ENCODE results near the gene EVL.

EVL gene

DNA sequence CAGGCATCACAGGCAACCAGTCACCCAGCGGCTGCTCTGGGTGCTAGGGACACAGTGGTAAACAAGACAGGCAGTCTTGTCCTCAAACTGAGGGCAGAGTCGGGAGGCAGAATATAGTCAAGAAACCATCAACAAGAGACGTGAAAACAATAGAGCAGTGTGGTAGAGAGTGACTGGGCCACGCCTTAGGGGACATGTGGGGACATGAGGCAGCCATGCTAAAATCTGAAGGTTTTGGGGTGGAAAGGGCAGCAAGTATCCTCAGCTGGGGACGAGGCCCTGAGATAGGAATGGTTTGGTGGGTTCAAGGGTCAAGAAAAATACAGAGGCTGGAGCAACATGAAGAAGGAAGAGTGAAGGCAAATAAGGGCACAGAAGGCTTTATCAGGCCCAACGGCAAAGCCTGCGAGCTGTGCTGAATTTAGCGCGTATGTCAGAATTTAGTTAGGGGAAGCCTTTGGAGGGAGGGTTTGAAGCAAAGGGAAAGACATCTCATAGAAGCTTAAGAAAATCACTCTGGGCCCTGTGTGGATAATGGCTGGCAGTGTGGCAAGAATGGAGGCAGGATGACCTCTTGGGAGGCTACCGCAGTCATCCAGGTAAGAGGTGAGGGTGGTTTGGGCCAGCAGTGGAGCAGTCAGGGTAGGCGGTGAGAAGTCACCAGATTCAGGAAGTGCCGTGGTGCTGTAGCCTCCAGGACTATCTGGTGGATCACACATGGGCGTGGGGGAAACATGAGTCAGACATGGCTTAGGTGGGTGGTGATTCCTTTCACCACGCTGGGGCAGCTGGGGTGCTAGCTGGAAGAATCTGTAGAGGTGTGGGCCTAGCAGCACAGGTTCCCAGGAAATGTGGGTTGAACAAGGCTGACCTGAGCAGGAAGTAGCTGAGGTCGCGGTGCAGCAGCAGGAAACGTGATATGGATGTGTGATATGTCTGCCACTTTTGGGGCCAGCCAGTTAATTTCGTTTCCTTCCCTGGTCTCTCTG lies 3.0 kb downstream of the EVL start:
- peak; percentile 94 for DNase-seq

GRCh38 chr14:100069161-100069800 lies 4.1 kb downstream of the EVL start:
- no peak for DNase-seq

- DNase-seq = no peak
Measured at GRCh38 chr14:100070310-100070709, 5.1 kb downstream of the EVL start.

- DNase-seq = no peak
Measured at GRCh38 chr14:100071545-100071944, 6.3 kb downstream of the EVL start.

GRCh38 chr14:100072783-100073346 lies 7.6 kb downstream of the EVL start:
- peak; percentile 73 for DNase-seq

- no peak for DNase-seq
Measured at GRCh38 chr14:100073576-100074430, 8.6 kb downstream of the EVL start.

GRCh38 chr14:100074431-100075100 lies 9.3 kb downstream of the EVL start:
- DNase-seq = no peak

GRCh38 chr14:100075681-100076080 lies 10.5 kb downstream of the EVL start:
- DNase-seq = no peak

GRCh38 chr14:100076133-100076532 lies 10.9 kb downstream of the EVL start:
- DNase-seq = peak; percentile 64

- DNase-seq = no peak
Measured at GRCh38 chr14:100076606-100077005, 11.4 kb downstream of the EVL start.

- no peak for DNase-seq
Measured at GRCh38 chr14:100077441-100077840, 12.2 kb downstream of the EVL start.

DNA sequence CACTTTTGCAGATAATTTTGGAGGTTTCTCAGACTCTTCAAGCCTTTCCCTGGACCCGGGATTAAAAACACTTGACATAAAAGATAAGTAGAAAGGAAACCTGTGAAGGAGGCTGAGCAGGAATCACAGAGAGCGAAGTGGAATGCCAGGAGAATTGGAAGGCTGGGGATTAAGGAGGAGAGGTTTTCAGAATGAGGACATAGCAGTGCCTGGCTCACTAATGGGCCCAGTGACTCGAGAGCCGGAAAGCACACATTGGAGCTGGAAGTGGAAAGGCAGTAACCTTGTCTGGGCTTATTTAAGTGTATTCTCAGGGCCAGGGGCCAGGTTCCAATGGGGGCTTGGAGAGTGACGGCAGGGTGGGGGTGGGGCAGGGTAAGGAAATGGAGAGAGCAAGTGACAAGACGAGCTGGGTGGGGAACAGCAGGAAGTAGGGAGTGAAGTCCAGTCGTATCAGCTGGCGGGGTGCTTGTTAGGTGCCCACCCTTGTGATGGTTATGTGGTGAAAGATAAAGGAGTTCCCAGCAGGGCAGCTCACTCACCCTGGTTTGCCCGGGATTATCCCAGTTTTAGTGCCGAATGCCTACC lies 13.1 kb downstream of the EVL start:
- no peak for DNase-seq

GRCh38 chr14:100078997-100079725 lies 13.9 kb downstream of the EVL start:
- DNase-seq = peak; percentile 87

GRCh38 chr14:100079726-100080005 lies 14.4 kb downstream of the EVL start:
- no peak for DNase-seq

- no peak for DNase-seq
Measured at GRCh38 chr14:100080206-100080605, 15.0 kb downstream of the EVL start.

DNA sequence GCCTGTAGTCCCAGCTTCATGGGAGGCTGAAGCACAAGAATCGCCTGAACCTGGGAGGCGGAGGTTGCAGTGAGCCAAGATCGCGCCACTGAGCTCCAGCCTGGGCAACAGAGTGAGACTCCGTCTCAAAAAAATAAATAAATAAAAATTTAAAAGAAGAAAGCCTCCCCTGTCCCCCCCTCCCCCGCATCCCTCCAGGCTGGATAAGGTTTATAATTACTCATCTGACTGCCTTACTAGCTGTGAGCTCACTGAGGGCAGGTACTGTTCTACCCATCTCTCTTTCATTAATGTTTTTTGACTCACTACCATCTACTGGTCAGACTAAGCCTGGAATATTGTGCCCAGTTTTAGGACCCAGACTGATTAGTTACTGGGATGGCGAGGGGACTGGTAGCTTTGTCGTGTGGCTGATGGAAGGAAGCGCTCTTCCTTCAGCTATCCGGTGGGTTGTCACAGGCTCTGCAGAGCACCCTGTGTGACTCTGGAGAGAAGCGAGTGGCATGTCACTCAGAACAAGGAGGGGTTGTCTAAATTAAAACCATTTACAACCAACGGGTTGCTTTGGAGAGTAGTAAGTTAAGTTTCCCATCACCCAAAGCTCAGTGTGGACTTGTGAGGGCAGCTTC lies 16.9 kb downstream of the EVL start:
- DNase-seq = no peak

GRCh38 chr14:100082723-100083122 lies 17.5 kb downstream of the EVL start:
- DNase-seq = no peak

- no peak for DNase-seq
Measured at GRCh38 chr14:100083706-100084105, 18.5 kb downstream of the EVL start.

GRCh38 chr14:100084591-100084990 lies 19.4 kb downstream of the EVL start:
- no peak for DNase-seq

GRCh38 chr14:100085462-100085861 lies 20.2 kb downstream of the EVL start:
- no peak for DNase-seq

DNA sequence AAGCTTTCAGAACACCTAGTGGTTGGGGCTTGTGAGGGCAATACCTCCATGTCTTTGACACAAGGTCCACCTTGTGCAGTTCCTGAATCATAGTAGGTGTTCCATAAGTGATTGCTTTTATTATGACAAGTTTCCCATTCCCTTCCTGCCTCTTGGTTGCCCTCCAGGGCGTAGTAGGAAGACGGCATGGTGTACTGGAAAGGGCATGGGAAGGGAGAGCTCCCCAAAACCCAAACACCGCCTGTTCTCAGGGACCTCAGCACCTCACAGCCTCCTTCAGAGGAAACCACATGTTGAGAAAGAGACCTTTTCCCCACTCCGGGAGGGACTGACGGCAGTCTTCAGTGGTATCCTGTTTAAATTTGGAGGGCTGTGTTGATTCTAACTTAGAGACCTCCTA lies 21.1 kb downstream of the EVL start:
- no peak for DNase-seq

Data from CD4-positive, alpha-beta T cell treated with Interleukin-17A for 1 hour (primary cell).